Measurements from ENCODE around the gene PITX1.

DNA sequence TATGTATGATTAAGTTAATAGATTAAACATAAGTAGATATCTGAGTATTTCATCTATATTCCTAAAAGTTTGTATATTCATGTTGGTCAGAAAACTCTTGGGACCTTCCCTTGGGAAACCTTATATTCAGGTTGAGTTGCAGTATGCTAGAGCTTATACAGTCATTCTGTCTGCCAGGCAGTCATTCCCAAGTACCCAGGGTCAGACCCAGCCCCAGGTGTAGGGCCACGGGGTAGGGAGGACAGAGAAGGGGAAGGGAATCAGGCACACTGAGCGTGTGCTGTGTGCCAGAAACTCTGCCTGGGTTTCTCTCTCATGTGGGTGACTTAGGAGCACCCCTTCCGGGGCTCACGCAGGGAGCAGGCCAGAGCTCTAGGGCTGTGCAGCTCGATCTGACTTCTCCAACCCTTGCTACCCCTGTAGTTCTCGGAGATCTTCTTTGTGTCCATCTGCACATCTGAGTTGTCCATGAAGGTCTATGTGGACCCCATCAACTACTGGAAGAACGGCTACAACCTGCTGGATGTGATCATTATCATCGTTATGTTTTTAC is 38.1 kb downstream of the PITX1 start:
- TF ChIP-seq, protein P1, sequence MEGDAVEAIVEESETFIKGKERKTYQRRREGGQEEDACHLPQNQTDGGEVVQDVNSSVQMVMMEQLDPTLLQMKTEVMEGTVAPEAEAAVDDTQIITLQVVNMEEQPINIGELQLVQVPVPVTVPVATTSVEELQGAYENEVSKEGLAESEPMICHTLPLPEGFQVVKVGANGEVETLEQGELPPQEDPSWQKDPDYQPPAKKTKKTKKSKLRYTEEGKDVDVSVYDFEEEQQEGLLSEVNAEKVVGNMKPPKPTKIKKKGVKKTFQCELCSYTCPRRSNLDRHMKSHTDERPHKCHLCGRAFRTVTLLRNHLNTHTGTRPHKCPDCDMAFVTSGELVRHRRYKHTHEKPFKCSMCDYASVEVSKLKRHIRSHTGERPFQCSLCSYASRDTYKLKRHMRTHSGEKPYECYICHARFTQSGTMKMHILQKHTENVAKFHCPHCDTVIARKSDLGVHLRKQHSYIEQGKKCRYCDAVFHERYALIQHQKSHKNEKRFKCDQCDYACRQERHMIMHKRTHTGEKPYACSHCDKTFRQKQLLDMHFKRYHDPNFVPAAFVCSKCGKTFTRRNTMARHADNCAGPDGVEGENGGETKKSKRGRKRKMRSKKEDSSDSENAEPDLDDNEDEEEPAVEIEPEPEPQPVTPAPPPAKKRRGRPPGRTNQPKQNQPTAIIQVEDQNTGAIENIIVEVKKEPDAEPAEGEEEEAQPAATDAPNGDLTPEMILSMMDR (IDR thresholded peaks at IDR 0.05): no peak
- no peak for TF ChIP-seq EZH2 (IDR thresholded peaks at IDR 0.05; ENCODE audit: borderline replicate concordance, insufficient read depth, low read depth, low read length, poor library complexity, severe bottlenecking)
